ENCODE data around the gene SEC16B.

The SEC16B gene

GRCh38 chr1:177897281-177897997 lies 72.4 kb downstream of the SEC16B start:
- H3K9me3 ChIP-seq (ENCODE audit: control insufficient read depth in 5 of 5, low read length in 5 of 5), result peaks cover 0 to 3% (median 0%) of the 10 kb centered on the region in 5 donors
- no peak overlapping the region for H3K9ac ChIP-seq (ENCODE audit: low read length in 5 of 5)
- H3K4me3 ChIP-seq (ENCODE audit: low read depth in 1 of 5, low read length in 5 of 5), result no peak overlapping the region
- no peaks in the 10 kb centered on the region for H3K36me3 ChIP-seq (ENCODE audit: control insufficient read depth in 5 of 5, insufficient read depth in 5 of 5, low read length in 5 of 5)
- H3K27ac ChIP-seq (ENCODE audit: low read depth, low read length), result no peak overlapping the region
- H3K4me1 ChIP-seq (ENCODE audit: control insufficient read depth in 5 of 5, insufficient read depth in 5 of 5, low read length in 5 of 5), result no peaks in the 10 kb centered on the region
- H3K27me3 ChIP-seq (ENCODE audit: control insufficient read depth in 5 of 5, insufficient read depth in 4 of 5, low read length in 5 of 5), result peaks cover 0 to 4% (median 0%) of the 10 kb centered on the region in 5 donors
